PC-3 (cell line): ENCODE measurements around the gene B4GALT5. TPM values are rescaled to one million over a fixed set of nuclear protein-coding genes. Genes with fewer than 3 reads are reported as not detected.

Experiments used
- ATAC-seq: fragments of 200-7000 bp; cut with Tn5 transposase; 2 replicates; pipeline ENCODE4 v1.9.1; 2020; ENCODE audit warnings: mild to moderate bottlenecking, moderate library complexity
- BruUV-seq: library from RNA; stranded (reverse); fragments of 400-500 nt; replicated peaks from 2 replicates; lab custom pipeline; 2021; lab: Mats Ljungman, UMichigan
- CTCF ChIA-PET: fragments of 300-600 bp; sonication (Branson Sonifier 250); formaldehyde crosslinking; loops from one replicate; lab custom pipeline; 2022; ENCODE audit warnings: antibody characterized with exemption; lab: Charles Lee
- POLR2A ChIA-PET: fragments of 300-600 bp; sonication (Branson Sonifier 250); formaldehyde crosslinking; loops from one replicate; lab custom pipeline; 2022; ENCODE audit warnings: antibody characterized with exemption; ENCODE audit not compliant: unreplicated experiment; lab: Charles Lee
- DNase-seq: peaks from one replicate; pipeline ENCODE4 v3.0.0-alpha.2; 2015
- H2AFZ ChIP-seq: fragments of 300-600 bp; sonication (generic); 2 replicates; pipeline ENCODE4 v1.6.0; 2016; ENCODE audit warnings: antibody characterized with exemption, low read length
- H3F3A ChIP-seq: fragments of 300-600 bp; sonication (generic); one replicate; pipeline ENCODE4 v1.6.0; 2017; ENCODE audit warnings: antibody characterized with exemption, low read length, control low read depth, mild to moderate bottlenecking; ENCODE audit not compliant: unreplicated experiment
- H3K27ac ChIP-seq: fragments of 300-600 bp; sonication (generic); 2 replicates; pipeline ENCODE4 v1.5.1; 2016; ENCODE audit warnings: mild to moderate bottlenecking, low read length
- H3K27me3 ChIP-seq: fragments of 300-600 bp; sonication (generic); 2 replicates; pipeline ENCODE4 v1.6.1; 2016; ENCODE audit warnings: low read length, mixed read lengths
- H3K36me3 ChIP-seq: fragments of 300-600 bp; sonication (generic); 2 replicates; pipeline ENCODE4 v1.6.1; 2016; ENCODE audit warnings: low read depth, mixed run types, low read length, mixed read lengths
- H3K4me1 ChIP-seq: fragments of 300-600 bp; sonication (generic); 2 replicates; pipeline ENCODE4 v1.5.1; 2016; ENCODE audit warnings: low read length; ENCODE audit not compliant: insufficient read depth
- H3K4me2 ChIP-seq: fragments of 300-600 bp; sonication (generic); 2 replicates; pipeline ENCODE4 v1.6.0; 2016; ENCODE audit warnings: low read length
- H3K4me3 ChIP-seq: fragments of 300-600 bp; sonication (generic); 2 replicates; pipeline ENCODE4 v1.5.1; 2016; ENCODE audit warnings: mild to moderate bottlenecking, low read length, mixed read lengths
- H3K79me2 ChIP-seq: fragments of 300-600 bp; sonication (generic); 2 replicates; pipeline ENCODE4 v1.6.1; 2017; ENCODE audit warnings: low read length, mixed read lengths
- H3K9ac ChIP-seq: fragments of 300-600 bp; sonication (generic); 2 replicates; pipeline ENCODE4 v1.6.0; 2016; ENCODE audit warnings: mild to moderate bottlenecking, low read length
- H3K9me2 ChIP-seq: fragments of 300-600 bp; sonication (generic); replicated peaks from 2 replicates; pipeline ENCODE4 v1.6.1; 2016; ENCODE audit warnings: mixed run types, low read length, mixed read lengths
- H3K9me3 ChIP-seq: fragments of 300-600 bp; sonication (generic); 2 replicates; pipeline ENCODE4 v1.6.1; 2016; ENCODE audit warnings: low read length, mixed read lengths
- H4K20me1 ChIP-seq: fragments of 300-600 bp; sonication (generic); 2 replicates; pipeline ENCODE4 v1.6.1; 2016; ENCODE audit warnings: low read length, mixed read lengths
- EZH2 ChIP-seq: fragments of 300-600 bp; sonication (generic); IDR thresholded peaks from one replicate; pipeline ENCODE4 v1.6.1; 2017; ENCODE audit warnings: antibody characterized with exemption, mild to moderate bottlenecking, low read length; ENCODE audit not compliant: unreplicated experiment
- EZH2phosphoT487 ChIP-seq: fragments of 300-600 bp; sonication (generic); IDR thresholded peaks from 2 replicates; pipeline ENCODE4 v1.6.1; 2018; ENCODE audit warnings: mild to moderate bottlenecking, antibody characterized with exemption, low read length, borderline replicate concordance
- intact Hi-C: fragments of 100-400 bp; cut with micrococcal nuclease; formaldehyde crosslinking; loops from 2 replicates; pipeline ENCODE4 v1.9.0; 2023
- total RNA-seq: library from RNA; depleted of rRNA; stranded (reverse); fragments of >200 nt; gene quantifications from 2 replicates; pipeline ENCODE4 v1.2.3, GENCODE V29; 2014
- TF ChIP-seq, protein P1 (sequence below): fragments of 300-600 bp; sonication (generic); conservative IDR thresholded peaks from 2 replicates; pipeline ENCODE4 v1.5.1; 2017; ENCODE audit warnings: antibody characterized with exemption, low read depth, mild to moderate bottlenecking, low read length

The B4GALT5 gene
- total RNA-seq, 1 experiment from 2014 or later = 18.1 TPM

DNA sequence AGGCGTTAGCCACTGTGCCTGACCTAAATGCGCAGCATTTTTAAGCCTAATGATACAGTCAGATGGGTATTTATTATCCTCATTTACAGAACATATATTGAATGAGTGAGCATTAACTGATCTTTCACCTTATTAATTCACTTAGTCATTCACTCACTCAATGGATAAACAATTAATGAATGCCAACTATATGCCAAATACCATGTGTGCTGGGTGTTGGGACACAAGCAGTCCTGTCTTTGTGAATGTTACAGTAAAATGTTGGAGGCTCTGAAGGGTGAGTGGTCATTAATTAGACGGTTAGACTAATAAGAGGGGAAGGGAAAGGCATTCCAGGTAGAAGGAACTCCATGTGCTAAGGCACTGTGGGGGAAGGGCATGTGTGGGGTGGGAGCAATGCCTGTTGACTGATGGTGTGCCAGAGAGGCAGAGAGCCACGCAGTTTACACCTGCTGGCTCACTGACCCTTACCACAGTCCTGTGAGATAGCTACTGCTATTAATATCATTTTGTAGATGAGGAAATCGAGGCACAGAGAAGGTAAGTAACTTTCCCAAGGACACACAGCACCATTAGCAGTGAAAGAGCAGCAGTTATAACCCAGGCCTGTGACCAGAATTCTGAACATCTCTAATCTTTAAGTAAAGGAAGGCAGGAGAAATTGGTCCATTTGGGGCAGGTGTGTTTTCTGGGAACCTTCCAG lies 38.7 kb upstream of the B4GALT5 start:
- no peaks in the 10 kb centered on the region for H3K9me2 ChIP-seq
- no peak overlapping the region for H3K4me2 ChIP-seq
- no TSS peak for BruUV-seq
- no peaks in the 10 kb centered on the region for H3K9me3 ChIP-seq
- ChIA-PET POLR2A (no interaction called here), CTCF (no interaction called here)
- H3K36me3 ChIP-seq = no peaks in the 10 kb centered on the region
- no peaks in the 10 kb centered on the region for H3K79me2 ChIP-seq
- H3K9ac ChIP-seq = no peak overlapping the region
- no peaks in the 10 kb centered on the region for H3K27me3 ChIP-seq
- H3F3A ChIP-seq = no peaks in the 10 kb centered on the region
- intact Hi-C loops = no loop called here
- no peak overlapping the region for H3K27ac ChIP-seq
- no peak for ATAC-seq
- DNase-seq = no peak
- TF ChIP-seq, protein P1, sequence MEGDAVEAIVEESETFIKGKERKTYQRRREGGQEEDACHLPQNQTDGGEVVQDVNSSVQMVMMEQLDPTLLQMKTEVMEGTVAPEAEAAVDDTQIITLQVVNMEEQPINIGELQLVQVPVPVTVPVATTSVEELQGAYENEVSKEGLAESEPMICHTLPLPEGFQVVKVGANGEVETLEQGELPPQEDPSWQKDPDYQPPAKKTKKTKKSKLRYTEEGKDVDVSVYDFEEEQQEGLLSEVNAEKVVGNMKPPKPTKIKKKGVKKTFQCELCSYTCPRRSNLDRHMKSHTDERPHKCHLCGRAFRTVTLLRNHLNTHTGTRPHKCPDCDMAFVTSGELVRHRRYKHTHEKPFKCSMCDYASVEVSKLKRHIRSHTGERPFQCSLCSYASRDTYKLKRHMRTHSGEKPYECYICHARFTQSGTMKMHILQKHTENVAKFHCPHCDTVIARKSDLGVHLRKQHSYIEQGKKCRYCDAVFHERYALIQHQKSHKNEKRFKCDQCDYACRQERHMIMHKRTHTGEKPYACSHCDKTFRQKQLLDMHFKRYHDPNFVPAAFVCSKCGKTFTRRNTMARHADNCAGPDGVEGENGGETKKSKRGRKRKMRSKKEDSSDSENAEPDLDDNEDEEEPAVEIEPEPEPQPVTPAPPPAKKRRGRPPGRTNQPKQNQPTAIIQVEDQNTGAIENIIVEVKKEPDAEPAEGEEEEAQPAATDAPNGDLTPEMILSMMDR = no peak
- TF ChIP-seq EZH2 (no peak), EZH2phosphoT487 (no peak)
- no peak overlapping the region for H2AFZ ChIP-seq
- H3K4me1 ChIP-seq = peaks cover 22% of the 10 kb centered on the region
- no peaks in the 10 kb centered on the region for H4K20me1 ChIP-seq
- no peak overlapping the region for H3K4me3 ChIP-seq

DNA sequence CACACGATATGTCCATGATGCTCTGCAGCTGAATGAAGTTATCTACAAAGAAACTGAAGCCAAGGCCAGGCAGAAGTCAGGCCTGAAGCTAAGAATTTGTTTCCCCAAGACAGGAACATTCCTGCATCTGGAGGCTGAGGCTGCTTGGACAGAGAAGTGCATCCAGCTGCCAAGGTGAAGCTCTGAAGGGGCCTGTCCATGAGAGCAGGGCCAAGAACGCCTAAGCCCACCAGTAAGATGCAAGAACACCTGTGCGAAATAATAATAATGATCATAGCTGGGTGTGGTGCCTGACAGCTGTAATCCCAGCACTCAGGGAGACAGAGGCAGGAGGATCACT lies 37.7 kb upstream of the B4GALT5 start:
- CTCF ChIA-PET = no interaction called here
- Histone ChIP-seq H3K27me3 (no peaks in the 10 kb centered on the region), H4K20me1 (no peaks in the 10 kb centered on the region), H3K9me3 (no peaks in the 10 kb centered on the region), H3F3A (no peaks in the 10 kb centered on the region), H3K9ac (no peak overlapping the region), H3K4me2 (no peak overlapping the region), H3K9me2 (no peaks in the 10 kb centered on the region), H2AFZ (no peak overlapping the region), H3K27ac (no peak overlapping the region), H3K36me3 (no peaks in the 10 kb centered on the region), H3K79me2 (no peaks in the 10 kb centered on the region), H3K4me1 (peaks cover 22% of the 10 kb centered on the region), H3K4me3 (no peak overlapping the region)
- POLR2A ChIA-PET = no interaction called here
- no peak for ATAC-seq
- no peak for TF ChIP-seq EZH2
- TF ChIP-seq EZH2phosphoT487 = no peak
- TF ChIP-seq, protein P1 = no peak
- DNase-seq = no peak
- intact Hi-C loops = no loop called here
- no TSS peak for BruUV-seq

DNA sequence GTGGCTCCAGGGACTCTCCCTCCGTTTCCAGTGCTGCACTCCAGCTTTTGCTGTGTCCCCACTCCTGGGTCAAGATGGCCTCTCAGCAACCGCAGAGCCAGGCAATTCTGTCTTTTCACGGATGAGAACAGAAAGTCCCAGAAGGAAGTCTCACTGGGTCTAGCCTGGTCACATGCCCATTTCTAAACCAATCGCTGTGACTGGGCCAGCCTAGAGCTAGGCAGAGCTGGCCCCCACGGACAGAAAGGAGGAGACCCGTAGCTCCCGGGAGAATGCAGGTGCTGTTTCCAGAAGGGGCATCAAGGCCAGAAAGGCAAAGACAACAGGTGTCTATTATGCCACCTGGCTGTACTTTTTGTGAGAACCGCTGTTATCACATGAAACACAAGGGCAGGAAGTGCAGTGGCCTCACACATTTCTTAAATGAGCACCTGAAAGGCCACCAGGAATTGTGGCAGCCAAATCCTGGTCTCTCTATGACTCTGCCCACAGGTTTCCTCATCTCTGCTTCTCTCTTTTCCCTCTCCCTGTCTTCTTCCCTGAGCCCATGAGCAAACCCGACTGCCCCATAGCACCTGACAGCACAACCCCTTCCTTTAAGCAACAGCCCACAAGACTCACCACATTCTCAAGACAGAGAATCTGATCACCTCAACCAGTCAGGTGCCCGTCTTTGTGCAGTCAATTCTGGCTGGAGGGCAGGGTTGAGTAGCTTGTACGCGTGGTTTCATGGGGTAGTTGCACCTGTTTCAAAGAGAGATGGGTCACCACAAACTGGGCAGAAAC lies 37.1 kb upstream of the B4GALT5 start:
- no peaks in the 10 kb centered on the region for H3K36me3 ChIP-seq
- H3K9ac ChIP-seq = no peak overlapping the region
- ChIA-PET CTCF (no interaction called here), POLR2A (no interaction called here)
- peaks cover 22% of the 10 kb centered on the region for H3K4me1 ChIP-seq
- no peaks in the 10 kb centered on the region for H3K79me2 ChIP-seq
- no peak overlapping the region for H3K4me2 ChIP-seq
- no peak for DNase-seq
- no TSS peak for BruUV-seq
- H2AFZ ChIP-seq = no peak overlapping the region
- H4K20me1 ChIP-seq = no peaks in the 10 kb centered on the region
- TF ChIP-seq EZH2phosphoT487 (no peak), EZH2 (no peak)
- TF ChIP-seq, protein P1 = no peak
- H3K4me3 ChIP-seq = no peak overlapping the region
- intact Hi-C loops = no loop called here
- H3K9me2 ChIP-seq = no peaks in the 10 kb centered on the region
- no peaks in the 10 kb centered on the region for H3K9me3 ChIP-seq
- H3F3A ChIP-seq = no peaks in the 10 kb centered on the region
- no peak for ATAC-seq
- no peaks in the 10 kb centered on the region for H3K27me3 ChIP-seq
- H3K27ac ChIP-seq = no peak overlapping the region
